ENCODE data around the gene CHN2. TPM values are rescaled to one million over a fixed set of nuclear protein-coding genes. Genes with fewer than 3 reads are reported as not detected.

Gene CHN2
- total and polyA plus RNA-seq, 10 donors = 4.2 to 52.0 (median 28.5) TPM

DNA sequence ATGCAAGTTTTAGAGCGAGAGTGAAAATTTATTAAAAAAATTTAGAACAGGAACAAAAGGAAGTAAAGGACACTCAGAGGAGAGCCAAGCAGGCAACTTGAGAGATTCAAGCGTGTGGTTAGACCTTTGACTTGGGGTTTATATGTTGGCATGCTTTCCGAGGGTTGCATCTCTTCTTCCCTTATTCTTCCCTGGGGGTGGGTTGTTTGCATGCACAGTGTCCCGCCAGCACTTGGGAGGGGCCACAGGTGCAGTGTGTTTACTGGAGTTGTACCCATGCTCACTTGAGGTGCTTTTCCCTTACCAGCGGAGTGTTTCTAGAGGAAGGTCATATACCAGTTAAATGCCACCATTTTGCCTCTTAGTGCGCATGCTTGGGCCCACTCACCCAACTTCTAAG lies 96.3 kb downstream of the CHN2 start:
- Histone ChIP-seq H3K4me1 (peaks cover 0 to 26% (median 0%) of the 10 kb centered on the region in 6 donors), H3K9me3 (no peaks in the 10 kb centered on the region), H3K4me3 (no peak overlapping the region), H3K36me3 (no peaks in the 10 kb centered on the region), H3K27me3 (replicated peaks in 1 of 7) (no peaks in the 10 kb centered on the region), H3K27ac (no peak overlapping the region)
- WGBS, 5 donors = 90 to 98% (median 94%) methylated on average over 6 of the region's 6 CpGs
- TF ChIP-seq, protein P1, sequence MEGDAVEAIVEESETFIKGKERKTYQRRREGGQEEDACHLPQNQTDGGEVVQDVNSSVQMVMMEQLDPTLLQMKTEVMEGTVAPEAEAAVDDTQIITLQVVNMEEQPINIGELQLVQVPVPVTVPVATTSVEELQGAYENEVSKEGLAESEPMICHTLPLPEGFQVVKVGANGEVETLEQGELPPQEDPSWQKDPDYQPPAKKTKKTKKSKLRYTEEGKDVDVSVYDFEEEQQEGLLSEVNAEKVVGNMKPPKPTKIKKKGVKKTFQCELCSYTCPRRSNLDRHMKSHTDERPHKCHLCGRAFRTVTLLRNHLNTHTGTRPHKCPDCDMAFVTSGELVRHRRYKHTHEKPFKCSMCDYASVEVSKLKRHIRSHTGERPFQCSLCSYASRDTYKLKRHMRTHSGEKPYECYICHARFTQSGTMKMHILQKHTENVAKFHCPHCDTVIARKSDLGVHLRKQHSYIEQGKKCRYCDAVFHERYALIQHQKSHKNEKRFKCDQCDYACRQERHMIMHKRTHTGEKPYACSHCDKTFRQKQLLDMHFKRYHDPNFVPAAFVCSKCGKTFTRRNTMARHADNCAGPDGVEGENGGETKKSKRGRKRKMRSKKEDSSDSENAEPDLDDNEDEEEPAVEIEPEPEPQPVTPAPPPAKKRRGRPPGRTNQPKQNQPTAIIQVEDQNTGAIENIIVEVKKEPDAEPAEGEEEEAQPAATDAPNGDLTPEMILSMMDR (IDR thresholded peaks at IDR 0.05 in 8 of 11, conservative IDR thresholded peaks at IDR 0.05 in 3 of 11) = no peak
- TF ChIP-seq POLR2A (IDR thresholded peaks at IDR 0.05) (no peak), POLR2AphosphoS5 (IDR thresholded peaks at IDR 0.05) (no peak)
- no peak for DNase-seq
- intact Hi-C loops (cut with DNase I; ENCODE audit: low total_unique reads) = no loop called here

GRCh38 chr7:29291723-29292618 lies 97.4 kb downstream of the CHN2 start:
- DNase-seq = no peak
- H3K36me3 ChIP-seq = no peaks in the 10 kb centered on the region
- H3K9me3 ChIP-seq = no peaks in the 10 kb centered on the region
- intact Hi-C loops (cut with DNase I; ENCODE audit: low total_unique reads) = no loop called here
- no peak overlapping the region for H3K4me3 ChIP-seq
- 84 to 94% (median 90%) methylated on average over 9 of the region's 9 CpGs for WGBS, 5 donors
- no peak overlapping the region for H3K27ac ChIP-seq
- H3K4me1 ChIP-seq = peaks cover 0 to 25% (median 0%) of the 10 kb centered on the region in 6 donors
- no peaks in the 10 kb centered on the region for H3K27me3 ChIP-seq (replicated peaks in 1 of 7)
- no peak for TF ChIP-seq POLR2A (IDR thresholded peaks at IDR 0.05)
- no peak for TF ChIP-seq POLR2AphosphoS5 (IDR thresholded peaks at IDR 0.05)
- TF ChIP-seq, protein P1 (IDR thresholded peaks at IDR 0.05 in 8 of 11, conservative IDR thresholded peaks at IDR 0.05 in 3 of 11) = no peak

- Histone ChIP-seq H3K27ac (no peak overlapping the region), H3K36me3 (no peaks in the 10 kb centered on the region), H3K4me3 (no peak overlapping the region), H3K27me3 (replicated peaks in 1 of 7) (no peaks in the 10 kb centered on the region), H3K4me1 (peaks cover 0 to 18% (median 0%) of the 10 kb centered on the region in 6 donors), H3K9me3 (no peaks in the 10 kb centered on the region)
- intact Hi-C loops (cut with DNase I; ENCODE audit: low total_unique reads) = no loop called here
- DNase-seq = no peak
- no peak for TF ChIP-seq POLR2AphosphoS5 (IDR thresholded peaks at IDR 0.05)
- TF ChIP-seq POLR2A (IDR thresholded peaks at IDR 0.05) = no peak
- TF ChIP-seq, protein P1 (IDR thresholded peaks at IDR 0.05 in 8 of 11, conservative IDR thresholded peaks at IDR 0.05 in 3 of 11) = no peak
- 88 to 98% (median 93%) methylated on average over 12 of the region's 12 CpGs for WGBS, 5 donors
Observed at GRCh38 chr7:29292886-29293658, 98.5 kb downstream of the CHN2 start.

DNA sequence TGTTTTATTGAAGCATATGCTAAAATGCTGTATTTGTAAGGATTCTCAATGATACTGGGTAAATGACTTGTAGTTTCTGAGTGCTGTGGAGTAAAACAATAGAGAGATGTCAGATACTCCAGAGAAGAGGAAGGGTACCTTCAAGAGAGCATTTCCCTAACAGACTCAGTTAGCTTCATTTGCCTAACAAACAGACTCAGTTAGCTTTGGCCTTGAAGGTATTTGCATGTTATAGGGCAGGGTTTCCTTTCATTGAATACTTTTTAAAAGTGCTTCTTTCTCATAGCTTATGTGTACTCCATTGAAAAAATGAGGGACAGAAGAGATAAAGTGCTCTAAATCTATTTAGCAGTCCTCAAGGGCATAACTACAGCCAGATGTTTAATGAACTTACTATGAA lies 101.8 kb downstream of the CHN2 start:
- DNase-seq = no peak
- intact Hi-C loops (cut with DNase I; ENCODE audit: low total_unique reads) = no loop called here

More for the DNA sequence above, 101.8 kb downstream of the CHN2 start:
- Histone ChIP-seq H3K27ac (no peak overlapping the region), H3K4me1 (peaks cover 0 to 5% (median 0%) of the 10 kb centered on the region in 6 donors), H3K4me3 (no peak overlapping the region), H3K36me3 (no peaks in the 10 kb centered on the region), H3K27me3 (replicated peaks in 1 of 7) (no peaks in the 10 kb centered on the region), H3K9me3 (no peaks in the 10 kb centered on the region)
- TF ChIP-seq POLR2A (IDR thresholded peaks at IDR 0.05) = no peak
- no peak for TF ChIP-seq POLR2AphosphoS5 (IDR thresholded peaks at IDR 0.05)
- TF ChIP-seq, protein P1 (IDR thresholded peaks at IDR 0.05 in 8 of 11, conservative IDR thresholded peaks at IDR 0.05 in 3 of 11) = no peak

Measured in spleen (tissue), 11 donors.